GM12878 (cell line): ENCODE measurements around the gene CYP4V2. TPM values are rescaled to one million over a fixed set of nuclear protein-coding genes. Genes with fewer than 3 reads are reported as not detected.

Source experiments
- ATAC-seq: fragments of 200-7000 bp; cut with Tn5 transposase; 3 replicates; pipeline ENCODE4 v1.9.1; 2020; ENCODE audit warnings: mild to moderate bottlenecking, moderate library complexity
- BruUV-seq: library from RNA; stranded (reverse); fragments of 400-500 nt; replicated peaks from 2 replicates; lab custom pipeline; 2021; lab: Mats Ljungman, UMichigan
- CTCF ChIA-PET: fragments of 300-600 bp; sonication (Branson Sonifier 250); formaldehyde crosslinking; extraction: SDS; loops from one replicate; lab custom pipeline; 2021; ENCODE audit warnings: inconsistent platforms; lab: Yijun Ruan, JAX
- POLR2A ChIA-PET: fragments of 350-600 bp; formaldehyde crosslinking; extraction: SDS; loops from one replicate; lab custom pipeline; 2021; ENCODE audit warnings: inconsistent platforms; lab: Charles Lee
- RAD21 ChIA-PET: fragments of 300-600 bp; sonication (Branson Sonifier 250); formaldehyde crosslinking; loops from one replicate; lab custom pipeline; 2023; ENCODE audit warnings: antibody characterized with exemption; ENCODE audit not compliant: unreplicated experiment; lab: Charles Lee
- SMC1A ChIA-PET: fragments of 300-600 bp; sonication (Branson Sonifier 250); formaldehyde crosslinking; loops from one replicate; lab custom pipeline; 2023; ENCODE audit not compliant: unreplicated experiment, uncharacterized antibody; lab: Charles Lee
- DNase-seq: peaks from one replicate; pipeline ENCODE4 v3.0.0-alpha.2; 2011; ENCODE audit warnings: low read depth, low spot score
- FAIRE-seq: peaks from 3 replicates; lab custom pipeline; 2011; peaks lifted over from hg19 to GRCh38; lab: Jason Lieb, UNC
- H2AFZ ChIP-seq: 2 replicates; pipeline ENCODE4 v1.6.0; 2011; ENCODE audit warnings: low read depth, low read length, control low read depth; ENCODE audit not compliant: control insufficient read depth
- H3K27ac ChIP-seq: 2 replicates; pipeline ENCODE4 v1.5.1; 2011; ENCODE audit warnings: control low read depth; ENCODE audit not compliant: control insufficient read depth, insufficient read depth
- H3K27me3 ChIP-seq, 2 experiments: replicated peaks in 1 of 2; 2 replicates each; pipeline versions ENCODE4 v1.6.0 to v1.6.1; 2011; ENCODE audit warnings: low read length in 1 of 2; ENCODE audit not compliant: control insufficient read depth in 2 of 2, insufficient read depth in 2 of 2
- H3K36me3 ChIP-seq, 2 experiments: 2 replicates each; pipeline ENCODE4 v1.5.1; 2011; ENCODE audit warnings: low read length in 1 of 2; ENCODE audit not compliant: control insufficient read depth in 2 of 2, insufficient read depth in 2 of 2
- H3K4me1 ChIP-seq: 2 replicates; pipeline ENCODE4 v1.6.1; 2011; ENCODE audit warnings: mild to moderate bottlenecking, low read length, moderate library complexity, mixed read lengths; ENCODE audit not compliant: control insufficient read depth, insufficient read depth
- H3K4me2 ChIP-seq: 2 replicates; pipeline ENCODE4 v1.6.0; 2011; ENCODE audit warnings: control low read depth; ENCODE audit not compliant: control insufficient read depth, insufficient read depth
- H3K4me3 ChIP-seq: fragments of 200-600 bp; sonication (generic); 2 replicates; pipeline ENCODE4 v1.5.1; 2016
- H3K79me2 ChIP-seq: 2 replicates; pipeline ENCODE4 v1.6.0; 2011; ENCODE audit warnings: low read length; ENCODE audit not compliant: control insufficient read depth, insufficient read depth
- H3K9ac ChIP-seq: 2 replicates; pipeline ENCODE4 v1.8.0; 2011; ENCODE audit warnings: low read length, control low read depth, mixed read lengths; ENCODE audit not compliant: control insufficient read depth, insufficient read depth
- H3K9me3 ChIP-seq: replicated peaks from 3 replicates; pipeline ENCODE4 v1.5.1; 2011; ENCODE audit warnings: mild to moderate bottlenecking, low read length; ENCODE audit not compliant: control insufficient read depth, insufficient read depth
- H4K20me1 ChIP-seq: 2 replicates; pipeline ENCODE4 v1.6.0; 2011; ENCODE audit not compliant: control insufficient read depth, insufficient read depth
- ATF2 ChIP-seq: IDR thresholded peaks from 2 replicates; pipeline ENCODE4 v1.6.1; 2012; ENCODE audit warnings: low read length, inconsistent platforms
- BACH1 ChIP-seq: fragments of 450-650 bp; IDR thresholded peaks from 2 replicates; pipeline ENCODE4 v1.6.1; 2017; ENCODE audit warnings: mild to moderate bottlenecking, borderline replicate concordance
- CEBPB ChIP-seq, 2 experiments: fragments of 150-350 bp in 1 of 2; IDR thresholded peaks; 2 replicates each; pipeline ENCODE4 v1.6.1; 2012 to 2014; ENCODE audit warnings: low read depth in 2 of 2, low read length in 2 of 2, borderline replicate concordance in 1 of 2, inconsistent platforms in 1 of 2
- E2F8 ChIP-seq: fragments of 450-650 bp; IDR thresholded peaks from 2 replicates; pipeline ENCODE4 v1.6.1; 2018; ENCODE audit warnings: mild to moderate bottlenecking, low read depth, moderate library complexity; ENCODE audit not compliant: partially characterized antibody
- HCFC1 ChIP-seq: fragments of 150-350 bp; IDR thresholded peaks from 2 replicates; pipeline ENCODE4 v1.6.1; 2014; ENCODE audit warnings: low read length
- MLLT1 ChIP-seq: fragments of 450-650 bp; IDR thresholded peaks from 2 replicates; pipeline ENCODE4 v1.6.1; 2016; ENCODE audit warnings: mild to moderate bottlenecking
- MTA2 ChIP-seq: fragments of 450-650 bp; IDR thresholded peaks from 2 replicates; pipeline ENCODE4 v1.6.1; 2016; ENCODE audit warnings: low read depth, mild to moderate bottlenecking, moderate library complexity
- TCF3 ChIP-seq: IDR thresholded peaks from 2 replicates; pipeline ENCODE4 v1.6.1; 2012; ENCODE audit warnings: low read depth, mild to moderate bottlenecking, low read length, borderline replicate concordance; ENCODE audit not compliant: insufficient read depth
- ZSCAN29 ChIP-seq: fragments of 450-650 bp; IDR thresholded peaks from 2 replicates; pipeline ENCODE4 v1.6.1; 2017; ENCODE audit warnings: mild to moderate bottlenecking, moderate library complexity
- WGBS: methylation state at CpG from one replicate; pipeline ENCODE4 v1.1.6; 2016; ENCODE audit warnings: low lambda C conversion rate; ENCODE audit not compliant: insufficient replicate concordance, insufficient coverage; ENCODE audit errors: missing lambda C conversion rate; 5-methylcytosine and 5-hydroxymethylcytosine counted together
- in situ Hi-C: fragments of 300-500 bp; cut with MboI; formaldehyde crosslinking; loops from 9 replicates; pipeline ENCODE4 v1.14.3; 2018; ENCODE audit warnings: mixed read lengths
- intact Hi-C: fragments of 100-400 bp; cut with micrococcal nuclease; formaldehyde crosslinking; loops from one replicate; pipeline ENCODE4 v1.14.2; 2022; ENCODE audit not compliant: unreplicated experiment
- polyA plus RNA-seq, 11 experiments: library from polyadenylated mRNA; depleted of rRNA in 4 of 11; unstranded in 6 of 11; stranded (reverse) in 5 of 11; fragments of >200 nt; fragmentation: Nextera tagmentation in 4 of 11; fragmentation: Illumina TruSeq in 1 of 11; extraction: Ambion mirVana in 4 of 11; extraction: Trizol in 1 of 11; gene quantifications; 1 replicate in 1 of 11; 2 replicates in 10 of 11; pipeline versions ENCODE4 v1.2.1 to v1.2.3, GENCODE V29; 2011 to 2016; ENCODE audit warnings: inconsistent platforms in 2 of 11, missing spikeins in 2 of 11, low read depth in 1 of 11
- total RNA-seq, 4 experiments: library from RNA; depleted of rRNA in 3 of 4; stranded (reverse); fragments of >200 nt in 3 of 4; fragmentation: Illumina TruSeq in 1 of 4; extraction: Trizol in 1 of 4; gene quantifications; 2 replicates each; pipeline versions ENCODE4 v1.2.1 to v1.2.3, GENCODE V29; 2013 to 2021

The CYP4V2 gene
- total and polyA plus RNA-seq, 10 of the 15 experiments (the other 5 are each of a cell fraction or from before 2014, with no cell fraction given), result 1.2 to 8.2 (median 6.8) TPM

- Histone ChIP-seq H3K79me2 (no peaks in the 10 kb centered on the region), H3K27me3 (no peaks in the 10 kb centered on the region), H3K4me1 (no peaks in the 10 kb centered on the region), H2AFZ (no peak overlapping the region), H3K36me3 (no peaks in the 10 kb centered on the region), H3K4me2 (no peak overlapping the region), H3K9me3 (no peaks in the 10 kb centered on the region), H3K9ac (no peak overlapping the region), H4K20me1 (no peaks in the 10 kb centered on the region), H3K27ac (no peak overlapping the region), H3K4me3 (no peak overlapping the region)
- WGBS, result 79% methylated on average over 13 of the region's 13 CpGs
- ChIA-PET RAD21 (no interaction called here), POLR2A (no interaction called here), SMC1A (no interaction called here), CTCF (no interaction called here)
- FAIRE-seq (no peak), DNase-seq (no peak), ATAC-seq (no peak)
- BruUV-seq, result no TSS peak
- TF ChIP-seq ZSCAN29 (no peak), HCFC1 (no peak), TCF3 (no peak), ATF2 (no peak), BACH1 (no peak), E2F8 (no peak), MLLT1 (no peak), CEBPB (IDR thresholded peaks at IDR 0.05; ENCODE audit: borderline replicate concordance in 1 of 2, low read depth in 2 of 2, low read length in 2 of 2) (no peak), MTA2 (no peak)
- in situ Hi-C loops, result no loop called here
- intact Hi-C loops, result no loop called here
Measured at GRCh38 chr4:186204686-186205085, 13.3 kb downstream of the CYP4V2 start.
